Measurements from ENCODE around the gene H2BK1. TPM values are rescaled to one million over a fixed set of nuclear protein-coding genes. Genes with fewer than 3 reads are reported as not detected.

The H2BK1 gene
- total RNA-seq, 6 experiments from 2014 or later: not detected

- Mint-ChIP-seq H3K9me3 (no peaks in the 10 kb centered on the region), H3K4me1 (ENCODE audit: low read depth) (no peaks in the 10 kb centered on the region), H3K4me3 (no peak overlapping the region), H3K36me3 (ENCODE audit: low read depth) (no peaks in the 10 kb centered on the region), H3K27me3 (ENCODE audit: insufficient read depth) (peaks cover 67% of the 10 kb centered on the region), H3K27ac (no peak overlapping the region)
- no peak for DNase-seq
- no peak for TF ChIP-seq CTCF (IDR thresholded peaks at IDR 0.05)
Observed at GRCh38 chr7:151188252-151188542, 22.1 kb downstream of the H2BK1 start.

GRCh38 chr7:151187409-151188251 lies 22.7 kb downstream of the H2BK1 start:
- no peak for TF ChIP-seq CTCF (IDR thresholded peaks at IDR 0.05)
- no peak for DNase-seq
- no peaks in the 10 kb centered on the region for H3K9me3 Mint-ChIP-seq
- H3K36me3 Mint-ChIP-seq (ENCODE audit: low read depth): no peaks in the 10 kb centered on the region
- no peak overlapping the region for H3K27ac Mint-ChIP-seq
- no peak overlapping the region for H3K4me3 Mint-ChIP-seq
- H3K4me1 Mint-ChIP-seq (ENCODE audit: low read depth): no peaks in the 10 kb centered on the region
- peaks cover 67% of the 10 kb centered on the region for H3K27me3 Mint-ChIP-seq (ENCODE audit: insufficient read depth)

GRCh38 chr7:151186640-151187408 lies 23.5 kb downstream of the H2BK1 start, which contains the start of gene ASB10:
Gene ASB10 (minus strand): TSS chr7:151187250. CDS start chr7:151187130, 120 bp downstream.
- H3K4me3 Mint-ChIP-seq: no peak within 1 kb of the TSS
- peaks cover 73% of the 10 kb centered on the region for H3K27me3 Mint-ChIP-seq (ENCODE audit: insufficient read depth)
- TF ChIP-seq CTCF (IDR thresholded peaks at IDR 0.05): no peak
- no peak within 1 kb of the TSS for H3K27ac Mint-ChIP-seq
- no peak for DNase-seq
- no peaks in the 10 kb centered on the region for H3K9me3 Mint-ChIP-seq
- no peaks in the 10 kb centered on the region for H3K36me3 Mint-ChIP-seq (ENCODE audit: low read depth)
- no peaks in the 10 kb centered on the region for H3K4me1 Mint-ChIP-seq (ENCODE audit: low read depth)

- TF ChIP-seq CTCF (IDR thresholded peaks at IDR 0.05): no peak
- Mint-ChIP-seq H3K4me3 (no peak overlapping the region), H3K4me1 (ENCODE audit: low read depth) (no peaks in the 10 kb centered on the region), H3K27me3 (ENCODE audit: insufficient read depth) (peaks cover 67% of the 10 kb centered on the region), H3K9me3 (no peaks in the 10 kb centered on the region), H3K36me3 (ENCODE audit: low read depth) (no peaks in the 10 kb centered on the region), H3K27ac (no peak overlapping the region)
- no peak for DNase-seq
Observed at GRCh38 chr7:151185762-151186639, 24.3 kb downstream of the H2BK1 start.

- DNase-seq: no peak
- H3K9me3 Mint-ChIP-seq: no peaks in the 10 kb centered on the region
- peaks cover 48% of the 10 kb centered on the region for H3K27me3 Mint-ChIP-seq (ENCODE audit: insufficient read depth)
- no peaks in the 10 kb centered on the region for H3K36me3 Mint-ChIP-seq (ENCODE audit: low read depth)
- no peaks in the 10 kb centered on the region for H3K4me1 Mint-ChIP-seq (ENCODE audit: low read depth)
- H3K4me3 Mint-ChIP-seq: no peak overlapping the region
- no peak overlapping the region for H3K27ac Mint-ChIP-seq
- no peak for TF ChIP-seq CTCF (IDR thresholded peaks at IDR 0.05)
Observed at GRCh38 chr7:151181011-151181431, 29.3 kb downstream of the H2BK1 start.
